HG02973 (cell line): ENCODE data around the gene OLFM2.
"Not testable (repeated sequence)": the region's sequence is repeated elsewhere in the genome, so short reads cannot be mapped to it uniquely, and the experiment has no call there.

Experiments used
- ATAC-seq: cut with Tn5 transposase; IDR thresholded peaks from one replicate; pipeline ENCODE4 v1.9.1; 2021; ENCODE audit warnings: moderate library complexity; ENCODE audit not compliant: unreplicated experiment

The OLFM2 gene

GRCh38 chr19:9943744-9944143, 7.4 kb upstream of the OLFM2 start:
- ATAC-seq = no peak

- no peak for ATAC-seq
These were observed 5.4 kb upstream of the OLFM2 start for GRCh38 chr19:9941671-9942070.

- no peak for ATAC-seq
These were observed 4.9 kb upstream of the OLFM2 start for GRCh38 chr19:9941231-9941630.

- no peak for ATAC-seq
These were observed 4.5 kb upstream of the OLFM2 start for GRCh38 chr19:9940778-9941177.

- no peak for ATAC-seq
These were observed 3.1 kb upstream of the OLFM2 start for GRCh38 chr19:9939301-9939913.

GRCh38 chr19:9937001-9937411, 691 bp upstream of the OLFM2 start:
- no peak for ATAC-seq

- no peak for ATAC-seq
These were observed 599 bp downstream of the OLFM2 start for GRCh38 chr19:9935506-9936325.

- ATAC-seq = no peak
These were observed 2.0 kb downstream of the OLFM2 start for GRCh38 chr19:9934132-9934950.

GRCh38 chr19:9932835-9933234, 3.5 kb downstream of the OLFM2 start:
- ATAC-seq = no peak

GRCh38 chr19:9931629-9932028, 4.7 kb downstream of the OLFM2 start:
- ATAC-seq = no peak

- no peak for ATAC-seq
These were observed 12.9 kb downstream of the OLFM2 start for GRCh38 chr19:9923440-9923839.

GRCh38 chr19:9922782-9923379, 13.4 kb downstream of the OLFM2 start:
- ATAC-seq = not testable (repeated sequence)

- no peak for ATAC-seq
These were observed 19.0 kb downstream of the OLFM2 start for GRCh38 chr19:9917321-9917720.

GRCh38 chr19:9916719-9917118, 19.6 kb downstream of the OLFM2 start:
- ATAC-seq = no peak

- ATAC-seq = no peak
These were observed 21.8 kb downstream of the OLFM2 start for GRCh38 chr19:9914315-9915207.

GRCh38 chr19:9914001-9914314, 22.4 kb downstream of the OLFM2 start:
- no peak for ATAC-seq

GRCh38 chr19:9913237-9914000, 22.9 kb downstream of the OLFM2 start:
- no peak for ATAC-seq

- no peak for ATAC-seq
These were observed 23.6 kb downstream of the OLFM2 start for GRCh38 chr19:9912551-9913236.

- ATAC-seq = no peak
These were observed 24.7 kb downstream of the OLFM2 start for GRCh38 chr19:9911524-9912185.
